OCI-LY1 (cell line): ENCODE measurements around the gene RDH14.

ENCODE experiments used
- H2AFZ ChIP-seq: fragments of 200-600 bp; sonication (generic), shearing (Covaris generic); 2 replicates; pipeline ENCODE4 v1.6.0; 2014; ENCODE audit warnings: antibody characterized with exemption, mild to moderate bottlenecking, low read length
- H3F3A ChIP-seq: fragments of 200-600 bp; sonication (generic), shearing (Covaris generic); 2 replicates; pipeline ENCODE4 v1.6.0; 2014; ENCODE audit warnings: mild to moderate bottlenecking, antibody characterized with exemption, low read length, moderate library complexity; ENCODE audit not compliant: insufficient read depth
- H3K27ac ChIP-seq: fragments of 200-600 bp; sonication (generic); 2 replicates; pipeline ENCODE4 v1.5.1; 2014; ENCODE audit warnings: low read length, mixed run types, mild to moderate bottlenecking, low read depth; ENCODE audit not compliant: poor library complexity, severe bottlenecking
- H3K27me3 ChIP-seq: fragments of 200-600 bp; sonication (generic); 2 replicates; pipeline ENCODE4 v1.6.0; 2014; ENCODE audit warnings: antibody characterized with exemption, mild to moderate bottlenecking, low read length, moderate library complexity; ENCODE audit not compliant: insufficient read depth
- H3K36me3 ChIP-seq: fragments of 200-600 bp; sonication (generic); 2 replicates; pipeline ENCODE4 v1.6.1; 2014; ENCODE audit warnings: mild to moderate bottlenecking, antibody characterized with exemption, low read length, moderate library complexity, mixed read lengths; ENCODE audit not compliant: insufficient read depth
- H3K4me1 ChIP-seq: fragments of 200-600 bp; sonication (generic); 2 replicates; pipeline ENCODE4 v1.5.1; 2014; ENCODE audit warnings: mild to moderate bottlenecking, low read length, moderate library complexity; ENCODE audit not compliant: insufficient read depth, severe bottlenecking
- H3K4me2 ChIP-seq: fragments of 200-600 bp; sonication (generic), shearing (Covaris generic); 2 replicates; pipeline ENCODE4 v1.6.1; 2014; ENCODE audit warnings: low read length
- H3K4me3 ChIP-seq: fragments of 200-600 bp; sonication (generic); 2 replicates; pipeline ENCODE4 v1.5.1; 2014; ENCODE audit warnings: low read length, low read depth, mild to moderate bottlenecking, mixed read lengths; ENCODE audit not compliant: poor library complexity, severe bottlenecking
- H3K79me2 ChIP-seq: fragments of 200-600 bp; shearing (Covaris generic); 2 replicates; pipeline ENCODE4 v1.6.1; 2016; ENCODE audit warnings: mixed run types, low read length, mixed read lengths; ENCODE audit not compliant: insufficient read depth
- H3K9ac ChIP-seq: fragments of 200-600 bp; sonication (generic), shearing (Covaris generic); 2 replicates; pipeline ENCODE4 v1.6.1; 2014; ENCODE audit warnings: mild to moderate bottlenecking, low read length, mixed read lengths
- H3K9me2 ChIP-seq: fragments of 200-600 bp; sonication (generic), shearing (Covaris generic); 2 replicates; pipeline ENCODE4 v1.6.1; 2014; ENCODE audit warnings: low read depth, mild to moderate bottlenecking, low read length, mixed read lengths
- H3K9me3 ChIP-seq: fragments of 200-600 bp; shearing (Covaris generic); 2 replicates; pipeline ENCODE4 v1.6.1; 2014; ENCODE audit warnings: low read length, mixed read lengths
- H4K20me1 ChIP-seq: fragments of 200-600 bp; sonication (generic), shearing (Covaris generic); 2 replicates; pipeline ENCODE4 v1.6.0; 2016; ENCODE audit warnings: mild to moderate bottlenecking, low read length; ENCODE audit not compliant: insufficient read depth
- CTCF ChIP-seq: fragments of 200-600 bp; sonication (generic), shearing (Covaris generic); IDR thresholded peaks from 2 replicates; pipeline ENCODE4 v1.5.1; 2017; ENCODE audit warnings: mild to moderate bottlenecking, antibody characterized with exemption, low read length, moderate library complexity, mixed read lengths
- EZH2 ChIP-seq: fragments of 200-600 bp; sonication (generic), shearing (Covaris generic); IDR thresholded peaks from 2 replicates; pipeline ENCODE4 v1.8.0; 2017; ENCODE audit warnings: borderline replicate concordance, mixed run types, mild to moderate bottlenecking, antibody characterized with exemption, low read length, moderate library complexity, mixed read lengths

The RDH14 gene

GRCh38 chr2:18592372-18592771 is 31.9 kb upstream of the RDH14 start:
- H3K9ac ChIP-seq, result no peak overlapping the region
- no peak overlapping the region for H2AFZ ChIP-seq
- no peaks in the 10 kb centered on the region for H3K79me2 ChIP-seq
- H3K4me1 ChIP-seq, result no peaks in the 10 kb centered on the region
- TF ChIP-seq EZH2 (no peak), CTCF (no peak)
- H3K4me2 ChIP-seq, result no peak overlapping the region
- H3K27me3 ChIP-seq, result no peaks in the 10 kb centered on the region
- no peaks in the 10 kb centered on the region for H4K20me1 ChIP-seq
- no peaks in the 10 kb centered on the region for H3F3A ChIP-seq
- H3K4me3 ChIP-seq, result no peak overlapping the region
- H3K27ac ChIP-seq, result no peak overlapping the region
- no peaks in the 10 kb centered on the region for H3K9me2 ChIP-seq
- no peaks in the 10 kb centered on the region for H3K36me3 ChIP-seq
- no peaks in the 10 kb centered on the region for H3K9me3 ChIP-seq

- no peaks in the 10 kb centered on the region for H3K27me3 ChIP-seq
- H3K36me3 ChIP-seq, result no peaks in the 10 kb centered on the region
- no peak within 1 kb of the TSS for H3K4me2 ChIP-seq
- H3K4me3 ChIP-seq, result no peak within 1 kb of the TSS
- H4K20me1 ChIP-seq, result no peaks in the 10 kb centered on the region
- TF ChIP-seq EZH2 (no peak), CTCF (no peak)
- no peaks in the 10 kb centered on the region for H3K79me2 ChIP-seq
- no peak within 1 kb of the TSS for H2AFZ ChIP-seq
- no peaks in the 10 kb centered on the region for H3K4me1 ChIP-seq
- H3K27ac ChIP-seq, result no peak within 1 kb of the TSS
- no peaks in the 10 kb centered on the region for H3K9me2 ChIP-seq
- H3K9me3 ChIP-seq, result no peaks in the 10 kb centered on the region
- H3K9ac ChIP-seq, result no peak within 1 kb of the TSS
- H3F3A ChIP-seq, result no peaks in the 10 kb centered on the region
These were observed 28.9 kb upstream of the RDH14 start, which contains the start of gene NT5C1B for GRCh38 chr2:18589354-18589753. NT5C1B (minus strand) TSS chr2:18589569; CDS start chr2:18589468, 101 bp downstream.

GRCh38 chr2:18588802-18589201 is 28.3 kb upstream of the RDH14 start:
- no peaks in the 10 kb centered on the region for H3K4me1 ChIP-seq
- H3K27ac ChIP-seq, result no peak overlapping the region
- H3K4me2 ChIP-seq, result no peak overlapping the region
- no peaks in the 10 kb centered on the region for H3F3A ChIP-seq
- H3K9me2 ChIP-seq, result no peaks in the 10 kb centered on the region
- no peak overlapping the region for H2AFZ ChIP-seq
- H3K9ac ChIP-seq, result no peak overlapping the region
- H3K27me3 ChIP-seq, result no peaks in the 10 kb centered on the region
- TF ChIP-seq CTCF (no peak), EZH2 (no peak)
- H3K79me2 ChIP-seq, result no peaks in the 10 kb centered on the region
- H4K20me1 ChIP-seq, result no peaks in the 10 kb centered on the region
- no peaks in the 10 kb centered on the region for H3K36me3 ChIP-seq
- H3K4me3 ChIP-seq, result no peak overlapping the region
- H3K9me3 ChIP-seq, result no peaks in the 10 kb centered on the region
